K562 (cell line): Measurements from ENCODE around the gene BBLN. TPM values are rescaled to one million over a fixed set of nuclear protein-coding genes. Genes with fewer than 3 reads are reported as not detected.

Experiments
- ADNP ChIP-seq: fragments of 200-800 bp; sonication (Bioruptor generic); IDR thresholded peaks from 2 replicates; pipeline ENCODE4 v1.6.1; 2016; ENCODE audit warnings: missing genetic modification characterization, missing compliant biosample characterization
- BHLHE40 ChIP-seq: IDR thresholded peaks from 2 replicates; pipeline ENCODE4 v1.6.1; 2011; ENCODE audit warnings: low read length, improper control_type of control experiment
- BMI1 ChIP-seq: fragments of 150-350 bp; IDR thresholded peaks from 2 replicates; pipeline ENCODE4 v1.6.1; 2014; ENCODE audit warnings: low read length
- BRF1 ChIP-seq: IDR thresholded peaks from 3 replicates; pipeline ENCODE4 v1.6.1; 2011; ENCODE audit warnings: borderline replicate concordance, mild to moderate bottlenecking; ENCODE audit not compliant: insufficient read length; ENCODE audit errors: extremely low read depth
- CHD2 ChIP-seq: IDR thresholded peaks from 2 replicates; pipeline ENCODE4 v1.6.1; 2011; ENCODE audit warnings: low read depth, low read length
- GATAD2A ChIP-seq: fragments of 450-650 bp; IDR thresholded peaks from 2 replicates; pipeline ENCODE4 v1.6.1; 2017
- HNRNPLL ChIP-seq: fragments of 200-400 bp; formaldehyde crosslinking; IDR thresholded peaks from 2 replicates; pipeline ENCODE4 v1.6.1; 2017; ENCODE audit warnings: low read length, low read depth, mild to moderate bottlenecking; ENCODE audit not compliant: poor library complexity, severe bottlenecking
- MAFF ChIP-seq: IDR thresholded peaks from 2 replicates; pipeline ENCODE4 v1.6.1; 2012; ENCODE audit warnings: low read length, improper control_type of control experiment
- MYC ChIP-seq, 2 experiments: fragments of 250-450 bp in 1 of 2; sonication (Bioruptor Pico) in 1 of 2; IDR thresholded peaks; 2 replicates each; pipeline versions ENCODE4 v1.5.1 to v1.6.1; 2012 to 2021; ENCODE audit warnings: low read depth in 2 of 2, borderline replicate concordance in 1 of 2, improper control_type of control experiment in 1 of 2, low read length in 1 of 2, mild to moderate bottlenecking in 1 of 2, moderate library complexity in 1 of 2
- NRF1 ChIP-seq, 2 experiments: fragments of 450-650 bp; IDR thresholded peaks in 1 of 2; conservative IDR thresholded peaks in 1 of 2; 2 replicates each; pipeline ENCODE4 v1.6.1; 2014; ENCODE audit warnings: mild to moderate bottlenecking in 2 of 2
- RFX5 ChIP-seq: IDR thresholded peaks from 2 replicates; pipeline ENCODE4 v1.6.1; 2011; ENCODE audit warnings: low read depth, mild to moderate bottlenecking, improper control_type of control experiment, low read length
- TAF15 ChIP-seq: fragments of 200-400 bp; formaldehyde crosslinking; IDR thresholded peaks from 2 replicates; pipeline ENCODE4 v1.6.1; 2017; ENCODE audit warnings: mild to moderate bottlenecking, low read depth, low read length, moderate library complexity
- THRAP3 ChIP-seq: fragments of 450-650 bp; IDR thresholded peaks from 2 replicates; pipeline ENCODE4 v1.6.1; 2016; ENCODE audit warnings: mild to moderate bottlenecking, inconsistent platforms, borderline replicate concordance
- TRIM24 ChIP-seq, 2 experiments: fragments of 450-650 bp; IDR thresholded peaks; 2 replicates each; pipeline ENCODE4 v1.6.1; 2016
- ZFP36 ChIP-seq: fragments of 150-350 bp; IDR thresholded peaks from 2 replicates; pipeline ENCODE4 v1.6.1; 2018; ENCODE audit warnings: low read length, low read depth; ENCODE audit not compliant: partially characterized antibody
- ZNF12 ChIP-seq: sonication (generic); formaldehyde crosslinking; IDR thresholded peaks from 2 replicates; pipeline ENCODE4 v1.4.0; 2020; ENCODE audit warnings: mild to moderate bottlenecking, missing genetic modification reagents
- ZNF3 ChIP-seq: fragments of 250-450 bp; sonication (Bioruptor Pico); IDR thresholded peaks from 2 replicates; pipeline ENCODE4 v1.5.0; 2021; ENCODE audit warnings: mild to moderate bottlenecking, moderate library complexity
- ZNF384 ChIP-seq: IDR thresholded peaks from 2 replicates; pipeline ENCODE4 v1.6.1; 2012; ENCODE audit warnings: low read depth, low read length, improper control_type of control experiment
- ZSCAN32 ChIP-seq: fragments of 450-650 bp; formaldehyde crosslinking; IDR thresholded peaks from 2 replicates; pipeline ENCODE4 v1.4.0; 2020; ENCODE audit warnings: mild to moderate bottlenecking, moderate library complexity
- polyA plus RNA-seq, 8 experiments: library from polyadenylated mRNA; depleted of rRNA in 4 of 8; stranded (reverse) in 5 of 8; unstranded in 3 of 8; fragments of >200 nt; fragmentation: Nextera tagmentation in 2 of 8; fragmentation: Illumina TruSeq in 1 of 8; extraction: Ambion mirVana in 2 of 8; extraction: Trizol in 1 of 8; gene quantifications; 2 replicates each; pipeline versions ENCODE4 v1.2.1 to v1.2.3, GENCODE V29; 2011 to 2014; ENCODE audit warnings: inconsistent platforms in 1 of 8, missing spikeins in 1 of 8
- total RNA-seq, 7 experiments: library from RNA; depleted of rRNA in 6 of 7; stranded (reverse); fragments of >200 nt in 6 of 7; fragmentation: Illumina TruSeq in 2 of 7; extraction: Trizol in 2 of 7; gene quantifications; 2 replicates each; pipeline versions ENCODE4 v1.2.1 to v1.2.3, GENCODE V29; 2011 to 2021; ENCODE audit warnings: low replicate concordance in 1 of 7
- TF ChIP-seq, protein P1 (sequence below): fragments of 450-650 bp; IDR thresholded peaks from 2 replicates; pipeline ENCODE4 v1.6.1; 2014; ENCODE audit warnings: low read depth, mild to moderate bottlenecking, moderate library complexity, borderline replicate concordance
- TF ChIP-seq, protein P2 (sequence below): fragments of 250-450 bp; sonication (Bioruptor Pico); IDR thresholded peaks from 2 replicates; pipeline ENCODE4 v1.4.0; 2020
- TF ChIP-seq, protein P3 (sequence below): sonication (generic); formaldehyde crosslinking; IDR thresholded peaks from 2 replicates; pipeline ENCODE4 v1.8.0; 2022; ENCODE audit warnings: mild to moderate bottlenecking, missing genetic modification reagents

BBLN gene
- total and polyA plus RNA-seq, 9 of the 15 experiments (the other 6 are each of a cell fraction or from before 2014, with no cell fraction given), result 4.2 to 331 (median 87.1) TPM

DNA sequence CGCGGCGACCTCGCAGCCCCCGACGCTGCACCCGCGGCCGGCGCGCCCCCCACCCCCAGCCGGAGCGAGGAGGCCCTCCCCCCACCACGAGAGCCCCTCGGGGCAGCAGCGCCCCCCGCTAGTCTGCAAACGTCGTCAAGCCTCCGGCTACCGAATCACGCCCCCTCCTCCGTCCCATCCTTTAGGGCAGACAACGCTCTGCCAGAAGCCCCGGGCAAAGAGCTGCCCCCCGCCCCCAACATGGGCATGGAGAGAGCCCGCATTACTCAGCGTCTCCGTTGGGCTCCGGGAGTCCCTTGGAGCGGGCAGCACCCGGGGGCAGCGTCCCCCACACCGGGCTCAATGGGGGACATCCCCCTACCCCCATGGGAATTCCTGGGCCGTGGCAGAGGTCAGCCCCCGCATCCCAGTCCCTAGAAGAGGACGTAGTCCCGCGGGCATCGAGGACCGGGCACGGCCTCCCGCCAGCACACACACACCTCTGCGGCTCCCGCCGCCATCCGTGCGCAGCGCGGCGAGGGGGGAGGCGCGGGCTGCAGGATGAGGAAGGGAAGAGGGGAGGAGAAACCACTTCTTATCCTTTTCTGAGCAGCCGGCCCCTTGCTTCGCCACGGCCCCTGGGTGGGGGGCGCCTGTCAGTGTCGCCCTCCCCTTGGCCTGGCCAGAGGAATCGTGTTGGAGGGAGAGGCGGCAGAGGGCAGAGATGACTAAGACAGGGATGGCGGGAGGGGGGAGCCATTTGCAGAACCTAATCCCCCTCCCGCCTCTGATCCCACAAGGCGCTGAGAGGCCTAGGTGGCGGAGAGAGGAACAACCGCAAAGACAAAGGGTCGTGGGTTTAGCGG is 43.9 kb downstream of the BBLN start (continued):
- TF ChIP-seq HNRNPLL, result peak; percentile 40
- TF ChIP-seq, protein P1, sequence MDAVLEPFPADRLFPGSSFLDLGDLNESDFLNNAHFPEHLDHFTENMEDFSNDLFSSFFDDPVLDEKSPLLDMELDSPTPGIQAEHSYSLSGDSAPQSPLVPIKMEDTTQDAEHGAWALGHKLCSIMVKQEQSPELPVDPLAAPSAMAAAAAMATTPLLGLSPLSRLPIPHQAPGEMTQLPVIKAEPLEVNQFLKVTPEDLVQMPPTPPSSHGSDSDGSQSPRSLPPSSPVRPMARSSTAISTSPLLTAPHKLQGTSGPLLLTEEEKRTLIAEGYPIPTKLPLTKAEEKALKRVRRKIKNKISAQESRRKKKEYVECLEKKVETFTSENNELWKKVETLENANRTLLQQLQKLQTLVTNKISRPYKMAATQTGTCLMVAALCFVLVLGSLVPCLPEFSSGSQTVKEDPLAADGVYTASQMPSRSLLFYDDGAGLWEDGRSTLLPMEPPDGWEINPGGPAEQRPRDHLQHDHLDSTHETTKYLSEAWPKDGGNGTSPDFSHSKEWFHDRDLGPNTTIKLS, result 0 out of 2 replicates have a peak, but pooled peaks have one; percentile 22
- TF ChIP-seq BMI1, result no peak
- TF ChIP-seq ZNF3, result no peak
- no peak for TF ChIP-seq ADNP (tag)
- peak; percentile 46; the same call in 1 of the 2 replicates for TF ChIP-seq ZSCAN32 (CRISPR knock-in tag)
- TF ChIP-seq RFX5, result no peak
- TF ChIP-seq TAF15, result 0 out of 2 replicates have a peak, but pooled peaks have one; percentile 65
- peak; percentile 82 to 85 for TF ChIP-seq NRF1 (conservative IDR thresholded peaks at IDR 0.05 in 1 of 2, IDR thresholded peaks at IDR 0.05 in 1 of 2)
- no peak for TF ChIP-seq CHD2
- no peak for TF ChIP-seq THRAP3
- no peak for TF ChIP-seq MAFF
- no peak for TF ChIP-seq GATAD2A
- TF ChIP-seq BRF1, result no peak
- TF ChIP-seq ZNF12 (CRISPR knock-in tag), result no peak
- TF ChIP-seq, protein P2, sequence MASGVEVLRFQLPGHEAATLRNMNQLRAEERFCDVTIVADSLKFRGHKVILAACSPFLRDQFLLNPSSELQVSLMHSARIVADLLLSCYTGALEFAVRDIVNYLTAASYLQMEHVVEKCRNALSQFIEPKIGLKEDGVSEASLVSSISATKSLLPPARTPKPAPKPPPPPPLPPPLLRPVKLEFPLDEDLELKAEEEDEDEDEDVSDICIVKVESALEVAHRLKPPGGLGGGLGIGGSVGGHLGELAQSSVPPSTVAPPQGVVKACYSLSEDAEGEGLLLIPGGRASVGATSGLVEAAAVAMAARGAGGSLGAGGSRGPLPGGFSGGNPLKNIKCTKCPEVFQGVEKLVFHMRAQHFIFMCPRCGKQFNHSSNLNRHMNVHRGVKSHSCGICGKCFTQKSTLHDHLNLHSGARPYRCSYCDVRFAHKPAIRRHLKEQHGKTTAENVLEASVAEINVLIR (CRISPR knock-in tag), result no peak
- peak in 1 of 2 experiments; percentile 55; a peak in 2 of 4 replicates for TF ChIP-seq TRIM24 (IDR thresholded peaks at IDR 0.05)
- TF ChIP-seq BHLHE40, result peak; percentile 49; the same call in 1 of the 2 replicates
- TF ChIP-seq MYC (IDR thresholded peaks at IDR 0.05; ENCODE audit: low read depth, low read length), result peak; percentile 58; the same call in 1 of the 2 replicates
- peak; percentile 86; the same call in 1 of the 2 replicates for TF ChIP-seq MYC (CRISPR knock-in tag; IDR thresholded peaks at IDR 0.05; ENCODE audit: borderline replicate concordance, low read depth)
- no peak for TF ChIP-seq ZNF384
- TF ChIP-seq, protein P3, sequence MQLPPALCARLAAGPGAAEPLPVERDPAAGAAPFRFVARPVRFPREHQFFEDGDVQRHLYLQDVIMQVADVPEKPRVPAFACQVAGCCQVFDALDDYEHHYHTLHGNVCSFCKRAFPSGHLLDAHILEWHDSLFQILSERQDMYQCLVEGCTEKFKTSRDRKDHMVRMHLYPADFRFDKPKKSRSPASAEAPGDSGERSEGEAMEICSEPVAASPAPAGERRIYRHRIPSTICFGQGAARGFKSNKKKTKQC (CRISPR knock-in tag), result no peak
- peak; percentile 10 for TF ChIP-seq ZFP36
